Measurements from ENCODE around the gene LRCH1.

DNA sequence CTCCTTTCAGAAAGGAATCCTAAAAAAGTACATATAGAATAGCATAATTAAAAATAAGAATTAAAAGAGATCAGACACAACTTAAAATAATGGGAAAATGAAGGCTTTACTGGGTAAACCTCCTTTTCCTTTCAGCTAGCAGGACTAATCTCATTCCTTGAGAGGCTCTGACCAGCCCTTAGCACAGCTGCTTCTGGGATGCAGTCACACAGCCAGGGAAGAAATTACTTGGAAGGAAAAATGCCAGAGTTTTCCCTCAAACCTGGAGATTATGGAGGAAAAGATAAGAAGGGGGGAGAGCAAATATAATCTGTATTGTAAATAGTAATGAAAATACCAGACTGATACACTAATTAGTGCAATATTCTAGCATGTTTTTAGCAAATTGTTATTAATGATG is 91.8 kb downstream of the LRCH1 start:
- TF ChIP-seq, protein P1, sequence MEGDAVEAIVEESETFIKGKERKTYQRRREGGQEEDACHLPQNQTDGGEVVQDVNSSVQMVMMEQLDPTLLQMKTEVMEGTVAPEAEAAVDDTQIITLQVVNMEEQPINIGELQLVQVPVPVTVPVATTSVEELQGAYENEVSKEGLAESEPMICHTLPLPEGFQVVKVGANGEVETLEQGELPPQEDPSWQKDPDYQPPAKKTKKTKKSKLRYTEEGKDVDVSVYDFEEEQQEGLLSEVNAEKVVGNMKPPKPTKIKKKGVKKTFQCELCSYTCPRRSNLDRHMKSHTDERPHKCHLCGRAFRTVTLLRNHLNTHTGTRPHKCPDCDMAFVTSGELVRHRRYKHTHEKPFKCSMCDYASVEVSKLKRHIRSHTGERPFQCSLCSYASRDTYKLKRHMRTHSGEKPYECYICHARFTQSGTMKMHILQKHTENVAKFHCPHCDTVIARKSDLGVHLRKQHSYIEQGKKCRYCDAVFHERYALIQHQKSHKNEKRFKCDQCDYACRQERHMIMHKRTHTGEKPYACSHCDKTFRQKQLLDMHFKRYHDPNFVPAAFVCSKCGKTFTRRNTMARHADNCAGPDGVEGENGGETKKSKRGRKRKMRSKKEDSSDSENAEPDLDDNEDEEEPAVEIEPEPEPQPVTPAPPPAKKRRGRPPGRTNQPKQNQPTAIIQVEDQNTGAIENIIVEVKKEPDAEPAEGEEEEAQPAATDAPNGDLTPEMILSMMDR (IDR thresholded peaks at IDR 0.05): no peak
- no peak for TF ChIP-seq POLR2A (IDR thresholded peaks at IDR 0.05)
